Measurements from ENCODE around the gene ADGRV1. TPM values are rescaled to one million over a fixed set of nuclear protein-coding genes. Genes with fewer than 3 reads are reported as not detected.

Gene ADGRV1
- total RNA-seq, 2 donors from 2014 or later = 97.6 to 117 TPM

GRCh38 chr5:91142386-91142785, 583.8 kb downstream of the ADGRV1 start:
- no peak for TF ChIP-seq CTCF (conservative IDR thresholded peaks at IDR 0.05)
- Histone ChIP-seq H3K36me3 (ENCODE audit: control insufficient read depth, insufficient read depth, low read length) (no peaks in the 10 kb centered on the region), H3K4me3 (ENCODE audit: low read length) (no peak overlapping the region), H3K9ac (ENCODE audit: extremely low read depth, low read length, poor library complexity, severe bottlenecking) (no peak overlapping the region), H3K4me1 (ENCODE audit: control insufficient read depth, insufficient read depth, low read length) (peaks cover 13% of the 10 kb centered on the region), H3K9me3 (ENCODE audit: control insufficient read depth, low read length) (no peaks in the 10 kb centered on the region), H3K27ac (ENCODE audit: low read depth, low read length) (no peak overlapping the region), H3K27me3 (ENCODE audit: control insufficient read depth, insufficient read depth, low read length, poor library complexity, severe bottlenecking) (no peaks in the 10 kb centered on the region)
- peaks cover 2% of the 10 kb centered on the region for H3K9me3 Mint-ChIP-seq
- H3K27me3 Mint-ChIP-seq (ENCODE audit: insufficient read depth) = no peaks in the 10 kb centered on the region
- no peak for DNase-seq
- peaks cover 11% of the 10 kb centered on the region for H3K36me3 Mint-ChIP-seq (ENCODE audit: low read depth)
- H3K27ac Mint-ChIP-seq = no peak overlapping the region
- H3K4me1 Mint-ChIP-seq = peaks cover 28% of the 10 kb centered on the region
- H3K4me3 Mint-ChIP-seq = no peak overlapping the region
- 83 to 91% methylated on average over 1 to 4 of the region's 4 CpGs for WGBS, 2 experiments (ENCODE audit: insufficient coverage in 1 of 2, insufficient read length in 1 of 2)

DNA sequence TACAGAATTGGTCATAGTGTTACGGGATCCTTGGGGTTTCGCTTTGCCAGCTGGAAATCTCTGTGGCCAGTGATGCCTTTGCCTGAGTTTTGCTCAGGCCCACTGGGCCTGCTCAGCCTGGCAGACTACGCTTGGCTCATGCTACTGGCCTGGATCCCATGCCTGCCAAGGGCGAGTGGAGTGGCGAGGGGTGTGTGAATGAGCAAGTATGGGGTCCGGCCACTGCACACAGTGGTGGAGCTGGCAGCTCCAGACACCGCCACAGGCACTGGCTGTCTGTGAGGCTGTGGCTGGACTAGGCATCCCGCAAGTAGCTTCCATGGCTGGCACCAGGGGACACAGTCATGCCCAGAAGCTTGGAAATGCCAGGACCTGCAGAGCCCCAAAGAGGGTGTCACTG, 584.2 kb downstream of the ADGRV1 start:
- WGBS, 2 experiments (ENCODE audit: insufficient coverage in 1 of 2, insufficient read length in 1 of 2) = 92 to 95% methylated on average over 6 to 8 of the region's 8 CpGs
- H3K36me3 ChIP-seq (ENCODE audit: control insufficient read depth, insufficient read depth, low read length) = no peaks in the 10 kb centered on the region

DNA sequence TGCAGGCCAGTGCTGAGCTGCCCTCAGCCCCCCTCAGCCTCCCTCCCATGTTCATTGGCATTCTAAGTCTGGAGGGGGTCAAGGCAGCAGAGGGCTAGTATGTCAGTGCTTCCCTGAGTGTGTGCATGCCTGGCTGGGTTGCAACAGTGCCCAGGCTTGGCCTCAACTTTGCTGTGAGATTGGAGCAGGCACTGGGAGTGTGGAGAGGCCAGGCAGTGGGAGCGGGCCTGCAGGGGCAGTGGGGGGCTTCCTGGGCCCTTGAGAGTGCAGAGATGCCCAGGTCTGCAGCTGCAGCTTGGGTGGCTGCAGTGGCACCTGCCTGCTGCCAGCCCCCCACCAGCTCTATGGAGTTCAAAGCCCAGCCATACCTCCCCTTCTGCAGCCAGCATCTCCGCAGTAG, 585.2 kb downstream of the ADGRV1 start:
- no peak for DNase-seq
- Mint-ChIP-seq H3K9me3 (peaks cover 11% of the 10 kb centered on the region), H3K27me3 (ENCODE audit: insufficient read depth) (no peaks in the 10 kb centered on the region), H3K27ac (no peak overlapping the region), H3K36me3 (ENCODE audit: low read depth) (peaks cover 14% of the 10 kb centered on the region), H3K4me1 (peaks cover 28% of the 10 kb centered on the region), H3K4me3 (no peak overlapping the region)
- H3K9me3 ChIP-seq (ENCODE audit: control insufficient read depth, low read length) = peaks cover 11% of the 10 kb centered on the region
- H3K9ac ChIP-seq (ENCODE audit: extremely low read depth, low read length, poor library complexity, severe bottlenecking) = no peak overlapping the region
- H3K27me3 ChIP-seq (ENCODE audit: control insufficient read depth, insufficient read depth, low read length, poor library complexity, severe bottlenecking) = no peaks in the 10 kb centered on the region
- 80 to 97% methylated on average over 1 to 2 of the region's 2 CpGs for WGBS, 2 experiments (ENCODE audit: insufficient coverage in 1 of 2, insufficient read length in 1 of 2)
- H3K36me3 ChIP-seq (ENCODE audit: control insufficient read depth, insufficient read depth, low read length) = no peaks in the 10 kb centered on the region
- TF ChIP-seq CTCF (conservative IDR thresholded peaks at IDR 0.05) = no peak
- no peak overlapping the region for H3K27ac ChIP-seq (ENCODE audit: low read depth, low read length)
- H3K4me1 ChIP-seq (ENCODE audit: control insufficient read depth, insufficient read depth, low read length) = peaks cover 13% of the 10 kb centered on the region
- no peak overlapping the region for H3K4me3 ChIP-seq (ENCODE audit: low read length)

More for the DNA sequence above, 584.2 kb downstream of the ADGRV1 start:
- Mint-ChIP-seq H3K36me3 (ENCODE audit: low read depth) (peaks cover 12% of the 10 kb centered on the region), H3K4me1 (peaks cover 28% of the 10 kb centered on the region), H3K4me3 (no peak overlapping the region), H3K27ac (no peak overlapping the region), H3K27me3 (ENCODE audit: insufficient read depth) (no peaks in the 10 kb centered on the region), H3K9me3 (peaks cover 6% of the 10 kb centered on the region)
- no peaks in the 10 kb centered on the region for H3K27me3 ChIP-seq (ENCODE audit: control insufficient read depth, insufficient read depth, low read length, poor library complexity, severe bottlenecking)
- H3K9me3 ChIP-seq (ENCODE audit: control insufficient read depth, low read length) = peaks cover under 1% of the 10 kb centered on the region
- TF ChIP-seq CTCF (conservative IDR thresholded peaks at IDR 0.05) = no peak
- H3K27ac ChIP-seq (ENCODE audit: low read depth, low read length) = no peak overlapping the region
- no peak overlapping the region for H3K9ac ChIP-seq (ENCODE audit: extremely low read depth, low read length, poor library complexity, severe bottlenecking)
- H3K4me1 ChIP-seq (ENCODE audit: control insufficient read depth, insufficient read depth, low read length) = peaks cover 13% of the 10 kb centered on the region
- DNase-seq = no peak
- no peak overlapping the region for H3K4me3 ChIP-seq (ENCODE audit: low read length)

All from endodermal cell (in vitro differentiated cells).